ENCODE measurements around the gene LYG1. TPM values are rescaled to one million over a fixed set of nuclear protein-coding genes. Genes with fewer than 3 reads are reported as not detected.
"Not testable (repeated sequence)": the region's sequence is repeated elsewhere in the genome, so short reads cannot be mapped to it uniquely, and the experiment has no call there.

LYG1 gene
- total and polyA plus RNA-seq, 7 donors, result 0.71 to 2.0 (median 1.2) TPM; not detected in 4

DNA sequence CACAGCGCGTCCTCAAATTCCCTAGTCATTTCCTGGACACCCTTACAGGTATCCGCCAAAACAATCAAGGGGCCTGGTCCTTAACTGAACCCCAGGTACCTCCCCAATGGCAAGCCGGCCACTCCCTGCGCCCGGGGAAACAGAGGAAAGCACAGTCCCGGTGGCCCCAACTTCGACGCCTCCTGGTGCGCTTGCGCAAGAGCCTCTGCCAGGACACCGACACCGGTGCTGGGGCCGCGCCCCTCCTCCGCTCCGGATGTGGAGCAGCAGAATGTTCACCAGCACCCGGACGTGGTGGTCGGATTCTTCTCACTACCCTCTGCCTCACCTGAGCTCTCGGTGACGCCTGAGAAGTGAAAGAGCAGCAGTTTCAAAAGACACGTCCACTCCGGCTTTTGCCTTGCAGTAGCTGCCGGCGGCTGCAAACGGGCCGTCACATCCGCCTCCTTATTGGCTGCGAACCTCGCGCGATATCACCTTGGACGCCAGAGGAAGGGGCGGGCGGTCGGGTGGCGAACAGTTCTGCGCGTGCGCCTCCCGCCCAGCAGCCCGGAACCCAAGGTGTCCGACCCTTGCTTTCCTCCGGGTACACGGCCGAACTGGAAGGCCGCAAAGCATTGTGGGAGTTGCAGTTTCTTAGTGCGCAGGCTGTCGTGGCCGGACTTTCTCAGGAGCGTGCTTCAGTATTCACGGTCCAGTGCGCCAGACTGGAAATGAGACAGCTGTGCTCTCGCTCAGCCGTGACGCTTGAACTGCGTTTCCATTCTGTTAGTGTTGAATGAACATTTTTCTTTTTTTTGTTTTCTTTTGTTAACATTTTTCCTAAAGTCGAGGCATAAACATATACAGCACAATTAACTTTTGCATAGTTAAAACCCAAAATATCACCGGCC is 35.2 kb upstream of the LYG1 start, which contains the start of gene TXNDC9:
Gene TXNDC9, minus strand, starts transcription at position 423 of the 893 bp plus-strand sequence. CDS start 3,123 bp downstream, outside the sequence.
- intact Hi-C loops (cut with DNase I), result loop anchor here (2.0 to 10.0 kb wide), 5 partner anchors 154 to 1919 kb away; partner anchors contain the start of genes CNOT11, LIPT1, MGAT4A and MITD1
- H3K27me3 ChIP-seq, result no peaks in the 10 kb centered on the region
- WGBS, 2 donors, result 0% methylated on average over 60 of the region's 60 CpGs
- peaks cover 0 to 17% (median 11%) of the 10 kb centered on the region in 4 donors for H3K36me3 ChIP-seq
- peak; percentile 99 for DNase-seq
- no peaks in the 10 kb centered on the region for H3K9me3 ChIP-seq
- TF ChIP-seq, protein P1, sequence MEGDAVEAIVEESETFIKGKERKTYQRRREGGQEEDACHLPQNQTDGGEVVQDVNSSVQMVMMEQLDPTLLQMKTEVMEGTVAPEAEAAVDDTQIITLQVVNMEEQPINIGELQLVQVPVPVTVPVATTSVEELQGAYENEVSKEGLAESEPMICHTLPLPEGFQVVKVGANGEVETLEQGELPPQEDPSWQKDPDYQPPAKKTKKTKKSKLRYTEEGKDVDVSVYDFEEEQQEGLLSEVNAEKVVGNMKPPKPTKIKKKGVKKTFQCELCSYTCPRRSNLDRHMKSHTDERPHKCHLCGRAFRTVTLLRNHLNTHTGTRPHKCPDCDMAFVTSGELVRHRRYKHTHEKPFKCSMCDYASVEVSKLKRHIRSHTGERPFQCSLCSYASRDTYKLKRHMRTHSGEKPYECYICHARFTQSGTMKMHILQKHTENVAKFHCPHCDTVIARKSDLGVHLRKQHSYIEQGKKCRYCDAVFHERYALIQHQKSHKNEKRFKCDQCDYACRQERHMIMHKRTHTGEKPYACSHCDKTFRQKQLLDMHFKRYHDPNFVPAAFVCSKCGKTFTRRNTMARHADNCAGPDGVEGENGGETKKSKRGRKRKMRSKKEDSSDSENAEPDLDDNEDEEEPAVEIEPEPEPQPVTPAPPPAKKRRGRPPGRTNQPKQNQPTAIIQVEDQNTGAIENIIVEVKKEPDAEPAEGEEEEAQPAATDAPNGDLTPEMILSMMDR (IDR thresholded peaks at IDR 0.05), result no peak
- TF ChIP-seq EP300 (IDR thresholded peaks at IDR 0.05) (peak in 1 of 4 donors; percentile 72), POLR2A (IDR thresholded peaks at IDR 0.05) (peak in 1 of 2 donors; percentile 29), POLR2AphosphoS5 (IDR thresholded peaks at IDR 0.05) (peak; percentile 68 to 93 (median 90))
- H3K4me3 ChIP-seq, result peak within 1 kb of the TSS; percentile 73 to 92 (median 88)
- H3K4me1 ChIP-seq, result peaks cover 0 to 52% (median 45%) of the 10 kb centered on the region in 4 donors
- H3K27ac ChIP-seq, result peak within 1 kb of the TSS; percentile 90 to 95 (median 94)

DNA sequence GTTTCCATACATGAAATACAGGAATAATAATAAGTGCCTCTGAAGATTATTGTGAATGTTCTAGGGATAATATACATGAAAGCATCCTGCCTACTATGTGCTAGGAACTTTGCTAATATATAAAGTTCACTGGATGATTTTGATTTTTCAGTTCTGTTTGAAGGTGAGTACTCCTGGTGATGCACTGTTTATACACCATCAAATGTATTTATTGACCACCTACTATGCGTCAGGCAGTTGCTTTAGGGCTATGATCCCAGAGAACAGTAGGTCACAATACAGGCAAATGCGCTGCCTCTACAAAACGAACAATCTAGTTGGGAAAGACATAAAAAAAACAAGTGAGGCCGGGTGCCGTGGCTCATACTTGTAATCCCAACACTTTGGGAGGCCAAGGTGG is 24.4 kb upstream of the LYG1 start:
- Histone ChIP-seq H3K4me3 (no peak overlapping the region), H3K9me3 (no peaks in the 10 kb centered on the region), H3K4me1 (no peaks in the 10 kb centered on the region), H3K27me3 (no peaks in the 10 kb centered on the region), H3K27ac (no peak overlapping the region), H3K36me3 (peaks cover 18 to 96% (median 36%) of the 10 kb centered on the region in 4 donors)
- no peak for TF ChIP-seq POLR2A (IDR thresholded peaks at IDR 0.05)
- TF ChIP-seq, protein P1 (IDR thresholded peaks at IDR 0.05), result no peak
- DNase-seq, result no peak
- intact Hi-C loops (cut with DNase I), result no loop called here
- WGBS, 2 donors, result 96 to 97% methylated on average over 5 of the region's 5 CpGs

DNA sequence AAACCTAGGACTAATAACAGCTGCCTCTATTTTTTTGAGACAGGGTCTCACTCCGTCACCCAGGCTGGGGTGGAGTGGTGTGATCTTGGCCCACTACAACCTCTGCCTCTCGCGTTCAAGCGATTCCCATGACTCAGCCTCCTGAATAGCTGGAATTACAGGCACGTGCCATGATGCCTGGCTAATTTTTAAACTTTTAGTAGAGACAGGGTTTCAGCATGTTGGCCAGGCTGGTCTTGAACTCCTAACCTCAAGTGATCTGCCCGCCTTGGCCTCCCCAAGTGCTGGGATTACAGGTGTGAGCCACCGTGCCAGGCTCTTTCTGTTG is 16.8 kb upstream of the LYG1 start:
- H3K27ac ChIP-seq; H3K9me3 ChIP-seq; intact Hi-C loops (cut with DNase I); DNase-seq; H3K27me3 ChIP-seq; H3K4me3 ChIP-seq; H3K4me1 ChIP-seq: not testable (repeated sequence)
- H3K36me3 ChIP-seq, result peaks cover 0 to 63% (median 18%) of the 10 kb centered on the region in 4 donors
- WGBS, 2 donors, result 96 to 98% methylated on average over 7 of the region's 7 CpGs

DNA sequence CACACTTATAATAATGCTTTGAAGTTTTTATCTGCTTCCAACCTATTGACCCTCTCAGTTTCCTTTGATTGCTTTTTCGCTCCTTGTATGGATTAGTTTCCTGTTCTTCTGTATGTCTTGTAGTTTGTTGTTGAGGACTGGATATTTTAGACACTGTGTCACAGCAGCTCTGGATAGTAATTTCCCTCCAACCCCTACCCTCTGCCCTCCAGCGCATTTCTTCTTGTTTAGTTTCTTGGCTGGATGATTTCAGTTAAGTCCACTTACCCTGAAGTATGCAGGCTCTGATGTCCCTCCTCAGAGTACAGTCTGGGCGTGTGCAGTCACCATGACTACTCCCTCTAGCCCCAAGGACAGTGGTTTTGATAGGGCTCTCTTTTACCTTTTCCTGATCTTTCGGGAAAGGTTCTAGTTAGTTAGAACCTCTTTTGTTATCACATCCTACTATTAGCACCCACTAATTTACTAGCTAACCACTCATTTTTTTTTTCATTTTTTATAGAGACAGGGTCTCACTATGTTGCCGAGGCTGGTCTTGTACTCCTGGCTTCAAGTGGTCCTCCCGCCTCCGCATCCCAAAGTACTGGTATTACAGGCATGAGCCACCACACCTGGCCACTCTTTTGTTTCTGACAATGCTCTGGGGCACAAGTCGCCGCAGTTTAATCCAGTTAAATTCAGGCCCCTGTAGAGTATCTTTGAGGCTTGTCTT is 16.3 kb upstream of the LYG1 start:
- Histone ChIP-seq H3K27ac (no peak overlapping the region), H3K9me3 (no peaks in the 10 kb centered on the region), H3K27me3 (no peaks in the 10 kb centered on the region), H3K4me1 (no peaks in the 10 kb centered on the region), H3K36me3 (peaks cover 0 to 58% (median 16%) of the 10 kb centered on the region in 4 donors), H3K4me3 (no peak overlapping the region)
- intact Hi-C loops (cut with DNase I), result no loop called here
- no peak for DNase-seq
- WGBS, 2 donors, result 98% methylated on average over 9 of the region's 9 CpGs
- TF ChIP-seq EP300 (IDR thresholded peaks at IDR 0.05) (no peak), POLR2AphosphoS5 (IDR thresholded peaks at IDR 0.05) (no peak), POLR2A (IDR thresholded peaks at IDR 0.05) (no peak)
- TF ChIP-seq, protein P1 (IDR thresholded peaks at IDR 0.05), result no peak

DNA sequence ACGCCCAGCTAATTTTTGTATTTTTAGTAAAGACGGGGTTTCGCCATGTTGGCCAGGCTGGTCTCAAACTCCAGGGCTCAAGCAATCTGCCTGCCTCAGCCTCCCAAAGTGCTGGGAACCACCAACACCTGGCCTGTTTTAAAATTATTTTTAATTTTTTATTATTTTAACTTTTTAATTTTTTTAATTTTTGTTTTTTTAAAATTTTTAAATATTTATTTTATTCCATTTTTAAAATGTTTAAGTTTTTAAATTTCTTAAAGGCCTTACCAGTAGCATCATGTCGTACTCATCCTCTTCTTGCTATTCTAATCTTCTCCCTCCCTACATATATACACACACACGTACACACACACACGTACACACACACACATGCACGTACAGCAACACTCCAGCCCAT is 1.4 kb downstream of the LYG1 start:
- H3K4me3 ChIP-seq, result no peak overlapping the region
- DNase-seq, result no peak
- 96 to 98% methylated on average over 7 of the region's 7 CpGs for WGBS, 2 donors
- peaks cover 0 to 16% (median 0%) of the 10 kb centered on the region in 4 donors for H3K36me3 ChIP-seq
- H3K27me3 ChIP-seq, result no peaks in the 10 kb centered on the region
- H3K27ac ChIP-seq, result no peak overlapping the region
- intact Hi-C loops (cut with DNase I), result no loop called here
- H3K4me1 ChIP-seq, result no peaks in the 10 kb centered on the region
- TF ChIP-seq, protein P1 (IDR thresholded peaks at IDR 0.05), result no peak
- TF ChIP-seq POLR2A (IDR thresholded peaks at IDR 0.05) (no peak), POLR2AphosphoS5 (IDR thresholded peaks at IDR 0.05) (no peak), EP300 (IDR thresholded peaks at IDR 0.05) (no peak)
- no peaks in the 10 kb centered on the region for H3K9me3 ChIP-seq

All from sigmoid colon (tissue), 7 donors.